Mucosa of descending colon (tissue), 3 donors: ENCODE measurements around the gene IL36B. TPM values are rescaled to one million over a fixed set of nuclear protein-coding genes. Genes with fewer than 3 reads are reported as not detected.

Experiments
- ATAC-seq: fragments of 200-7000 bp; cut with Tn5 transposase; one replicate; pipeline ENCODE4 v1.9.1; 2020; ENCODE audit warnings: mild to moderate bottlenecking, moderate library complexity
- DNase-seq, 3 donors: peaks; one replicate each; pipeline ENCODE4 v3.0.0-alpha.2; 2020
- H3K36me3 ChIP-seq: fragments of 200-600 bp; one replicate; pipeline ENCODE4 v1.8.0; 2021; ENCODE audit warnings: low read depth, mild to moderate bottlenecking
- H3K4me1 ChIP-seq: fragments of 200-600 bp; one replicate; pipeline ENCODE4 v1.8.0; 2021; ENCODE audit warnings: low read depth, mild to moderate bottlenecking
- H3K4me3 ChIP-seq: fragments of 200-600 bp; one replicate; pipeline ENCODE4 v1.8.0; 2021; ENCODE audit warnings: mild to moderate bottlenecking
- H3K9me3 ChIP-seq: fragments of 200-600 bp; one replicate; pipeline ENCODE4 v1.8.0; 2021; ENCODE audit warnings: mild to moderate bottlenecking
- CTCF ChIP-seq: fragments of 200-600 bp; IDR thresholded peaks from one replicate; pipeline ENCODE4 v1.8.0; 2022; ENCODE audit warnings: antibody characterized with exemption, mild to moderate bottlenecking
- intact Hi-C, 2 donors: fragments of 100-400 bp; cut with DNase I in 1 of 2; cut with micrococcal nuclease in 1 of 2; formaldehyde crosslinking; loops; one replicate each; pipeline versions ENCODE4 v1.11.0 to v1.11.1; 2022; cut with DNase I, micrococcal nuclease
- total RNA-seq, 3 donors: library from RNA; stranded (reverse); fragmentation: NEBNext Ultra II Directional in 2 of 3; extraction: Animal tissue kit (Norgen Biotek cat#: 25700) in 2 of 3; gene quantifications; one replicate each; pipeline versions ENCODE4 v1.2.1 to v1.2.4, GENCODE V29; 2021 to 2023
- donor health status: DM: no; HTN: no; CAD: no; lungs with moderate emphysema.
- donor health status: DM: no; HTN: no; CAD: no.
- donor health status: DM: no; HTN: yes; CAD: no.

Gene IL36B
- total RNA-seq, 3 donors from 2014 or later = not detected

GRCh38 chr2:113075030-113075429 lies 22.4 kb upstream of the IL36B start:
- intact Hi-C loops = no loop called here
- TF ChIP-seq CTCF = no peak
- Histone ChIP-seq H3K4me1 (no peaks in the 10 kb centered on the region), H3K4me3 (no peak overlapping the region), H3K36me3 (no peaks in the 10 kb centered on the region), H3K9me3 (no peaks in the 10 kb centered on the region)
- ATAC-seq (no peak), DNase-seq (no peak)

GRCh38 chr2:113073325-113073834 lies 20.7 kb upstream of the IL36B start:
- ATAC-seq (no peak), DNase-seq (no peak)
- Histone ChIP-seq H3K9me3 (no peaks in the 10 kb centered on the region), H3K36me3 (no peaks in the 10 kb centered on the region), H3K4me1 (no peaks in the 10 kb centered on the region), H3K4me3 (no peak overlapping the region)
- no peak for TF ChIP-seq CTCF
- intact Hi-C loops = no loop called here

GRCh38 chr2:113072584-113072983 lies 19.9 kb upstream of the IL36B start:
- ATAC-seq (no peak), DNase-seq (no peak)
- no peaks in the 10 kb centered on the region for H3K36me3 ChIP-seq
- no peak overlapping the region for H3K4me3 ChIP-seq
- TF ChIP-seq CTCF = no peak
- no peaks in the 10 kb centered on the region for H3K9me3 ChIP-seq
- intact Hi-C loops = no loop called here
- no peaks in the 10 kb centered on the region for H3K4me1 ChIP-seq

GRCh38 chr2:113070606-113070975 lies 17.9 kb upstream of the IL36B start:
- intact Hi-C loops = no loop called here
- no peaks in the 10 kb centered on the region for H3K36me3 ChIP-seq
- ATAC-seq (no peak), DNase-seq (no peak)
- H3K9me3 ChIP-seq = no peaks in the 10 kb centered on the region
- TF ChIP-seq CTCF = no peak
- H3K4me3 ChIP-seq = no peak overlapping the region
- H3K4me1 ChIP-seq = no peaks in the 10 kb centered on the region

- DNase-seq (no peak), ATAC-seq (no peak)
- intact Hi-C loops = no loop called here
- Histone ChIP-seq H3K4me1 (no peaks in the 10 kb centered on the region), H3K36me3 (no peaks in the 10 kb centered on the region), H3K9me3 (no peaks in the 10 kb centered on the region), H3K4me3 (no peak overlapping the region)
- TF ChIP-seq CTCF = no peak
Observed at GRCh38 chr2:113069676-113070605, 17.3 kb upstream of the IL36B start.
